Sigmoid colon (tissue), 7 donors: ENCODE results near the gene CERS2. TPM values are rescaled to one million over a fixed set of nuclear protein-coding genes. Genes with fewer than 3 reads are reported as not detected.

Experiments
- DNase-seq: peaks from one replicate; pipeline ENCODE4 v3.0.0-alpha.2; 2019
- H3K27ac ChIP-seq, 4 donors: fragments of 200-600 bp; sonication (generic); one replicate each; pipeline ENCODE4 v1.5.1; 2016 to 2019; ENCODE audit warnings: mild to moderate bottlenecking in 1 of 4
- H3K27me3 ChIP-seq, 3 donors: fragments of 200-600 bp; sonication (generic); one replicate each; pipeline ENCODE4 v1.5.1; 2019; ENCODE audit warnings: mild to moderate bottlenecking in 1 of 3
- H3K36me3 ChIP-seq, 4 donors: fragments of 200-600 bp; sonication (generic); one replicate each; pipeline ENCODE4 v1.5.1; 2016 to 2019
- H3K4me1 ChIP-seq, 4 donors: fragments of 200-600 bp; sonication (generic); one replicate each; pipeline ENCODE4 v1.5.1; 2017 to 2019
- H3K4me3 ChIP-seq, 4 donors: fragments of 200-600 bp; sonication (generic); one replicate each; pipeline ENCODE4 v1.5.1; 2017 to 2019; ENCODE audit warnings: mild to moderate bottlenecking in 2 of 4, moderate library complexity in 1 of 4
- H3K9me3 ChIP-seq, 4 donors: fragments of 200-600 bp in 3 of 4; sonication (generic) in 3 of 4; one replicate each; pipeline versions ENCODE4 v1.5.1 to v1.6.1; 2013 to 2019
- EP300 ChIP-seq, 4 donors: sonication (generic); formaldehyde crosslinking; IDR thresholded peaks; one replicate each; pipeline ENCODE4 v1.6.1; 2017; ENCODE audit warnings: antibody characterized with exemption in 4 of 4
- POLR2A ChIP-seq, 2 donors: fragments of 450-650 bp; IDR thresholded peaks; one replicate each; pipeline ENCODE4 v1.6.1; 2016; ENCODE audit warnings: antibody characterized with exemption in 2 of 2, mild to moderate bottlenecking in 2 of 2, moderate library complexity in 2 of 2
- POLR2AphosphoS5 ChIP-seq, 4 donors: sonication (generic); formaldehyde crosslinking; IDR thresholded peaks; one replicate each; pipeline ENCODE4 v1.6.1; 2017; ENCODE audit warnings: antibody characterized with exemption in 4 of 4
- WGBS, 2 donors: extraction: QIAGEN DNeasy Blood & Tissue Kit; methylation state at CpG; one replicate each; pipeline ENCODE4 v1.1.7; 2013; 5-methylcytosine and 5-hydroxymethylcytosine counted together
- intact Hi-C: fragments of 100-400 bp; cut with DNase I; formaldehyde crosslinking; loops from one replicate; pipeline ENCODE4 v1.15.1; 2023
- polyA plus RNA-seq, 3 donors: library from polyadenylated mRNA; stranded (reverse); fragments of 200-250 nt; gene quantifications; one replicate each; pipeline ENCODE4 v1.2.3, GENCODE V29; 2013
- total RNA-seq, 4 donors: library from RNA; depleted of rRNA; stranded (reverse); fragments of >200 nt; gene quantifications; one replicate each; pipeline ENCODE4 v1.1.0, GENCODE V29; 2016
- TF ChIP-seq, protein P1 (sequence below), 4 experiments: fragments of 450-650 bp in 3 of 4; fragments of 200-600 bp in 1 of 4; IDR thresholded peaks; one replicate each; pipeline ENCODE4 v1.5.1; 2016 to 2019; ENCODE audit warnings: antibody characterized with exemption in 4 of 4, mild to moderate bottlenecking in 3 of 4, moderate library complexity in 2 of 4
- donor health status: healthy with polysubstance abuse.
- donor health status: Bipolar disorder and iron deficiency.
- donor health status: healthy.

CERS2 gene
- total and polyA plus RNA-seq, 7 donors = 50.6 to 115 (median 82.0) TPM

GRCh38 chr1:150994248-150994647 lies 19.6 kb upstream of the CERS2 start:
- WGBS, 2 donors = 81 to 87% methylated on average over 3 of the region's 3 CpGs
- TF ChIP-seq, protein P1, sequence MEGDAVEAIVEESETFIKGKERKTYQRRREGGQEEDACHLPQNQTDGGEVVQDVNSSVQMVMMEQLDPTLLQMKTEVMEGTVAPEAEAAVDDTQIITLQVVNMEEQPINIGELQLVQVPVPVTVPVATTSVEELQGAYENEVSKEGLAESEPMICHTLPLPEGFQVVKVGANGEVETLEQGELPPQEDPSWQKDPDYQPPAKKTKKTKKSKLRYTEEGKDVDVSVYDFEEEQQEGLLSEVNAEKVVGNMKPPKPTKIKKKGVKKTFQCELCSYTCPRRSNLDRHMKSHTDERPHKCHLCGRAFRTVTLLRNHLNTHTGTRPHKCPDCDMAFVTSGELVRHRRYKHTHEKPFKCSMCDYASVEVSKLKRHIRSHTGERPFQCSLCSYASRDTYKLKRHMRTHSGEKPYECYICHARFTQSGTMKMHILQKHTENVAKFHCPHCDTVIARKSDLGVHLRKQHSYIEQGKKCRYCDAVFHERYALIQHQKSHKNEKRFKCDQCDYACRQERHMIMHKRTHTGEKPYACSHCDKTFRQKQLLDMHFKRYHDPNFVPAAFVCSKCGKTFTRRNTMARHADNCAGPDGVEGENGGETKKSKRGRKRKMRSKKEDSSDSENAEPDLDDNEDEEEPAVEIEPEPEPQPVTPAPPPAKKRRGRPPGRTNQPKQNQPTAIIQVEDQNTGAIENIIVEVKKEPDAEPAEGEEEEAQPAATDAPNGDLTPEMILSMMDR (IDR thresholded peaks at IDR 0.05) = no peak
- TF ChIP-seq POLR2A (IDR thresholded peaks at IDR 0.05) (no peak), POLR2AphosphoS5 (IDR thresholded peaks at IDR 0.05) (no peak), EP300 (IDR thresholded peaks at IDR 0.05) (no peak)
- H3K9me3 ChIP-seq = no peaks in the 10 kb centered on the region
- H3K4me1 ChIP-seq = peaks cover 0 to 12% (median 0%) of the 10 kb centered on the region in 4 donors
- intact Hi-C loops = no loop called here
- H3K27me3 ChIP-seq = no peaks in the 10 kb centered on the region
- H3K36me3 ChIP-seq = peaks cover 7 to 29% (median 23%) of the 10 kb centered on the region in 4 donors
- DNase-seq = no peak
- no peak overlapping the region for H3K27ac ChIP-seq
- no peak overlapping the region for H3K4me3 ChIP-seq

DNA sequence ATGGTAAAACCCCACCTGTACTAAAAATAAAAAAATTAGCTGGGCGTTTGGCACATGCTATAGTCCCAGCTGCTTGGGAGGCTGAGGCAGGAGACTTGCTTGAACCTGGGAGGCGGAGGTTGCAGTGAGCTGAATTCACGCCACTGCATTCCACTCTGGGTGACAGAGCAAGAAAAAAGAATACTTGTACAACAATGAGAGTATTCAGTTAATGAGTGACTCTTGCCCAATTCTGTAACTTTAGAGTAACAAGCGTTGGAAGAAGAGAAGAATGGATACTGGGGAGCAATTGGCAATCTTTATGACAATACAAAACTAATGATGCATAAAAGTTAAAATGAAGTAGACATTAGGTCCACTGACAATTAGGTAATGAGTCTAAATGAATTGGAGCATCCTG lies 18.0 kb upstream of the CERS2 start:
- H3K9me3 ChIP-seq = no peaks in the 10 kb centered on the region
- peaks cover 0 to 12% (median 0%) of the 10 kb centered on the region in 4 donors for H3K4me1 ChIP-seq
- no peak for TF ChIP-seq POLR2A (IDR thresholded peaks at IDR 0.05)
- intact Hi-C loops = no loop called here
- H3K36me3 ChIP-seq = peaks cover 0 to 13% (median 11%) of the 10 kb centered on the region in 4 donors
- 75 to 77% methylated on average over 4 of the region's 4 CpGs for WGBS, 2 donors
- no peak for DNase-seq
- H3K27me3 ChIP-seq = no peaks in the 10 kb centered on the region
- no peak overlapping the region for H3K4me3 ChIP-seq
- H3K27ac ChIP-seq = no peak overlapping the region

GRCh38 chr1:150987924-150988323 lies 13.3 kb upstream of the CERS2 start:
- Histone ChIP-seq H3K36me3 (no peaks in the 10 kb centered on the region), H3K4me1 (no peaks in the 10 kb centered on the region), H3K9me3 (no peaks in the 10 kb centered on the region), H3K4me3 (no peak overlapping the region), H3K27me3 (no peaks in the 10 kb centered on the region), H3K27ac (no peak overlapping the region)
- no peak for DNase-seq
- intact Hi-C loops = no loop called here
- 93 to 94% methylated on average over 7 of the region's 7 CpGs for WGBS, 2 donors
- TF ChIP-seq POLR2AphosphoS5 (IDR thresholded peaks at IDR 0.05) (no peak), POLR2A (IDR thresholded peaks at IDR 0.05) (no peak), EP300 (IDR thresholded peaks at IDR 0.05) (no peak)
- TF ChIP-seq, protein P1 (IDR thresholded peaks at IDR 0.05) = no peak

DNA sequence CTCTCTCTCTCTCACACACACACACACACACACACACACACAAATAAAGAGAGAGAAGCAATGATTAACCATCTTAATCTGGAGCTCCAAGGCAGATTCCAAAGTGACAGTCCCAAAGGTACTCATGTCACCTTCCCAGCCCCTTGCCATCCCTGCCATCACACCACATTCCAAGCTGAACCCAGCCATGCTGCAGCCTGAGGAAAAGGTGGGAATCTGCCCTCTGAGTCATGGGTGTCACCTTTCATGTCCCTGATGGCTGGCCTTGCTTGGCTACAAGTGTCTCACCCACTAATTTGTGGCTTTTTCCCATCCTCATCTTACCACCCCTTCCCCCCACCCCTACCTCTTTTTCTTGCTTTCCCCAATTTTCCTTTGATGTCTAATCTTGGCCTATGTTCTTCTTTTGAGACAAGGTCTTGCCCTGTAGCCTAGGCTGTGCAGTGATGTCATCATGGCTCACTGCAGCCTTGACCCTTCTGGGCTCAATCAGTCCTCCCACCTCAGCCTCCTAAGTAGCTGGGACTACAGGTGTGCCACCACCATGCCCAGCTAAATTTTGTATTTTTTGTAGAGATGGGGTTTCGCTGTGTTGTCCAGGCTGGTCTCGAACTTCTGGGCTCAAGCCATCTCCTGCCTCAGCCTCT lies 10.7 kb upstream of the CERS2 start:
- no peaks in the 10 kb centered on the region for H3K36me3 ChIP-seq
- no peaks in the 10 kb centered on the region for H3K27me3 ChIP-seq
- intact Hi-C loops = no loop called here
- WGBS, 2 donors = 91 to 93% methylated on average over 2 of the region's 2 CpGs
- H3K4me1 ChIP-seq = no peaks in the 10 kb centered on the region
- no peak overlapping the region for H3K4me3 ChIP-seq
- H3K9me3 ChIP-seq = no peaks in the 10 kb centered on the region
- no peak for DNase-seq
- H3K27ac ChIP-seq = no peak overlapping the region
- no peak for TF ChIP-seq POLR2A (IDR thresholded peaks at IDR 0.05)
- TF ChIP-seq, protein P1 (IDR thresholded peaks at IDR 0.05) = no peak

- Histone ChIP-seq H3K27ac (no peak within 1 kb of the TSS), H3K27me3 (no peaks in the 10 kb centered on the region), H3K4me1 (peaks cover 0 to 22% (median 14%) of the 10 kb centered on the region in 4 donors), H3K9me3 (no peaks in the 10 kb centered on the region), H3K4me3 (no peak within 1 kb of the TSS), H3K36me3 (no peaks in the 10 kb centered on the region)
- intact Hi-C loops = no loop called here
- no peak for DNase-seq
- no peak for TF ChIP-seq EP300 (IDR thresholded peaks at IDR 0.05)
- TF ChIP-seq, protein P1 (IDR thresholded peaks at IDR 0.05) = no peak
- no peak for TF ChIP-seq POLR2AphosphoS5 (IDR thresholded peaks at IDR 0.05)
- TF ChIP-seq POLR2A (IDR thresholded peaks at IDR 0.05) = no peak
- WGBS, 2 donors = 41 to 69% methylated on average over 12 of the region's 12 CpGs
Observed at GRCh38 chr1:150981805-150982712, 7.4 kb upstream of the CERS2 start, which contains the start of gene ANXA9. TSS of gene ANXA9 (plus strand) at chr1:150982292. CDS start at chr1:150983106, 814 bp downstream.
